Cardiac fibroblast (primary cell): ENCODE measurements around the gene HSPA13.

Experiments used
- DNase-seq, 2 donors: peaks; one replicate each; pipeline versions ENCODE4 v3.0.0 to v3.0.0-alpha.2; 2010; ENCODE audit warnings: low read depth in 2 of 2
- H3K4me3 ChIP-seq, 2 donors: replicated peaks in 1 of 2; 1 replicate in 1 of 2; 2 replicates in 1 of 2; pipeline ENCODE4 v1.5.1; 2011; ENCODE audit warnings: low read depth in 2 of 2, low read length in 2 of 2, mild to moderate bottlenecking in 2 of 2, moderate library complexity in 1 of 2
- CTCF ChIP-seq: IDR thresholded peaks from one replicate; pipeline ENCODE4 v1.5.1; 2011; ENCODE audit warnings: low read depth, mild to moderate bottlenecking, low read length, inconsistent platforms

Gene HSPA13

DNA sequence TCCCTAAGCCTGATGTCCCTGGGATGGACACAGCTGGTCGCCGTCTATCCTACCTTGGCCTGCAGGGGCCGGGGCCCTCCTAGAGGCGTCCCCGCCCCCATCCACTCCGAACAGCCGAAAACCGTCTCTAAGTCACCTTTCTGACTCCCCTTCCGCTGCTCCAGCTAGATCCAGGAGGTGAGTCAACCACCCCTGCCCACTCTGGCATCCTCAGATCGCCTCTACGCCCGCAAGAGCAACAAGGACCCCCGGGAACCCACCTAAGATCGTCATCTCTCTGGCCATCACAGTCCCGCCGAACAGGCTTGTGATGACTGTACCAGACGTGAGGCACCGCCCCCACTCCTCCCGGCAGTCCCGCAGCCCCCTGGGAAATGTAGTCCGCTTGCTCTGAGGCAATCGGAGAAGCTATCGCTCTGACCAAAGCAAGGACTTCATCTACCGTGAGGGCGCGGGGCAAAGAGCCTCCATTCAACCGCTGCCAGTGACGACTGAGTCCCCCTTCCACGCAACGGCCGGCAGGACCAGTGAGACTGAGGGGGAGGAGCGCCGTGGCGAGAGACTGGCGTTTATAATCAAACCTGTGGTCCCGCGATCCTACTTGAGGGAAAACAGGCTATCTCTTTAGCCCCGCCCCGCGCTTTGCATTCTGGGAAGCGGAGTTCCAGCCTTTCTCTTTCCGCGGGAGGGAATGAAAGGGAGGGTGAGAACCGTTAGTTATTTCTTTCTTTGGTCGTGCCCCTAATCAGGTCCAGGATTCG, at the start of gene HSPA13:
Gene HSPA13 (minus strand): TSS at position 312 of the 761 bp plus-strand sequence. CDS start 27 bp downstream, at position 285.
- DNase-seq = peak; percentile 100
- peak within 1 kb of the TSS; percentile 74 to 95 for H3K4me3 ChIP-seq
- no peak for TF ChIP-seq CTCF

GRCh38 chr21:14418920-14419319, 36.0 kb upstream of the HSPA13 start:
- DNase-seq = no peak
- H3K4me3 ChIP-seq = no peak overlapping the region
- no peak for TF ChIP-seq CTCF

- DNase-seq = no peak
- H3K4me3 ChIP-seq = no peak overlapping the region
- TF ChIP-seq CTCF = no peak
These were observed 32.1 kb upstream of the HSPA13 start for GRCh38 chr21:14414932-14415508.

GRCh38 chr21:14405962-14406361, 23.0 kb upstream of the HSPA13 start:
- no peak for TF ChIP-seq CTCF
- no peak for DNase-seq
- no peak overlapping the region for H3K4me3 ChIP-seq

- no peak overlapping the region for H3K4me3 ChIP-seq
- DNase-seq = no peak
- no peak for TF ChIP-seq CTCF
These were observed 22.3 kb upstream of the HSPA13 start for GRCh38 chr21:14405225-14405624.

DNA sequence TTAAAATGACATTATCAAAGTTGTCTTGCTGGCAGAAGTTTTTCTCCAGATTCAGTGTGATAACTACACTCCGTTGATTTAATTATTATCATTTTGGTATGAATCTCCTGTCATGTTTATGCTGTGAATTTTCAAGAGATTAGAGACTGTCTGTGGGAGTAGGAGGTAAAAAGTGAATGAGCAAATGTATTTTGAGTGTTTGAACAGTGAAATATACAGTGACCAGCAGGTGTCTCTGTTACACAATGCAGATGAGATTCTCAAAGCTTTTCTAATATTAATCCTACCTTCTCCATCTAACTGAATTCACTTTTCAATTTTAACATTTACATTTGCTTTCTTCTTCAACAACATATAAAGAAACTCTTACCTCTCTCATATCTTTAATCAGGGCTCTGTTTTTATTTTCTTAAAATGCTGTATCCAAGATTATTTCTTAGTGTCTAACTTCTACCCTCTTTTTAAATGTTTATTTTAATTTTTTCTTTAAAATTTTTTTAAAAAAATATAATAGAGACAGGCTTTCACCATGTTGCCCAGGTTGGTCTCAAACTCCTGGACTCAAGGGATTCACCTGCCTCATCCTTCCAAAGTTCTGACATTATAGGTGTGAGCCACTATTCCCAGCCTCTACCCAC, 20.9 kb upstream of the HSPA13 start:
- no peak overlapping the region for H3K4me3 ChIP-seq
- peak; percentile 56 to 63 for DNase-seq
- TF ChIP-seq CTCF = peak; percentile 56
